Measurements from ENCODE around the gene AOC2.

GRCh38 chr17:42866216-42866615 is 21.8 kb downstream of the AOC2 start:
- TF ChIP-seq CTCF (IDR thresholded peaks at IDR 0.05) (no peak), POLR2A (IDR thresholded peaks at IDR 0.05) (no peak), POLR2AphosphoS5 (IDR thresholded peaks at IDR 0.05) (no peak)

Data from breast epithelium (tissue), 3 donors.